Germinal center (tissue), 1 donor: Measurements from ENCODE around the gene ARL4D.
"Not testable (repeated sequence)": the region's sequence is repeated elsewhere in the genome, so short reads cannot be mapped to it uniquely, and the experiment has no call there.

Experiments used
- DNase-seq: peaks from one replicate; pipeline ENCODE4 v3.0.0; 2012; ENCODE audit warnings: mixed read lengths, low spot score

ARL4D gene

GRCh38 chr17:43395165-43395564 lies 3.6 kb upstream of the ARL4D start:
- DNase-seq = no peak

- DNase-seq = no peak
These were observed 2.2 kb upstream of the ARL4D start for GRCh38 chr17:43396491-43397060.

- DNase-seq = no peak
These were observed 1.1 kb downstream of the ARL4D start for GRCh38 chr17:43399839-43400328.

- no peak for DNase-seq
These were observed 2.3 kb downstream of the ARL4D start for GRCh38 chr17:43400943-43401717.

GRCh38 chr17:43402078-43402477 lies 3.3 kb downstream of the ARL4D start:
- DNase-seq = no peak

- DNase-seq = no peak
These were observed 3.8 kb downstream of the ARL4D start for GRCh38 chr17:43402567-43402966.

- no peak for DNase-seq
These were observed 5.1 kb downstream of the ARL4D start for GRCh38 chr17:43403846-43404245.

GRCh38 chr17:43405861-43406260 lies 7.1 kb downstream of the ARL4D start:
- DNase-seq = no peak

- no peak for DNase-seq
These were observed 8.2 kb downstream of the ARL4D start for GRCh38 chr17:43406676-43407645.

- DNase-seq = no peak
These were observed 10.3 kb downstream of the ARL4D start for GRCh38 chr17:43409131-43409530.

GRCh38 chr17:43410557-43411368 lies 12.0 kb downstream of the ARL4D start:
- DNase-seq = no peak

GRCh38 chr17:43411369-43411677 lies 12.5 kb downstream of the ARL4D start:
- DNase-seq = no peak

GRCh38 chr17:43411749-43412148 lies 13.0 kb downstream of the ARL4D start:
- no peak for DNase-seq

- DNase-seq = no peak
These were observed 13.4 kb downstream of the ARL4D start for GRCh38 chr17:43412166-43412565.

GRCh38 chr17:43416998-43417890 lies 18.5 kb downstream of the ARL4D start:
- no peak for DNase-seq

GRCh38 chr17:43418441-43419374 lies 19.9 kb downstream of the ARL4D start:
- no peak for DNase-seq

GRCh38 chr17:43419375-43419882 lies 20.6 kb downstream of the ARL4D start:
- DNase-seq = not testable (repeated sequence)

GRCh38 chr17:43423777-43424455 lies 25.1 kb downstream of the ARL4D start:
- DNase-seq = no peak
